Kidney capillary endothelial cell (primary cell): ENCODE measurements around the gene DOC2A.

Source experiments
- DNase-seq: peaks from one replicate; pipeline ENCODE4 v3.0.0-alpha.2; 2018; ENCODE audit warnings: low spot score

DOC2A gene

GRCh38 chr16:30005341-30006094 lies 5.3 kb downstream of the DOC2A start:
- peak; percentile 48 for DNase-seq

- no peak for DNase-seq
Measured at GRCh38 chr16:30004811-30005242, 6.0 kb downstream of the DOC2A start.

- DNase-seq, result no peak
Measured at GRCh38 chr16:30004424-30004776, 6.4 kb downstream of the DOC2A start.

GRCh38 chr16:30003670-30004423 lies 7.0 kb downstream of the DOC2A start:
- no peak for DNase-seq

- DNase-seq, result no peak
Measured at GRCh38 chr16:30002614-30003346, 8.0 kb downstream of the DOC2A start.

- no peak for DNase-seq
Measured at GRCh38 chr16:30000735-30001631, 9.8 kb downstream of the DOC2A start.

- no peak for DNase-seq
Measured at GRCh38 chr16:29999605-30000004, 11.2 kb downstream of the DOC2A start.

GRCh38 chr16:29996766-29997250 lies 14.0 kb downstream of the DOC2A start:
- DNase-seq, result no peak

GRCh38 chr16:29995911-29996765 lies 14.7 kb downstream of the DOC2A start, which contains the start of gene INO80E:
INO80E (plus strand) TSS chr16:29996241; CDS start chr16:29996311, 70 bp downstream.
- DNase-seq, result peak; percentile 93

- DNase-seq, result peak; percentile 69
Measured at GRCh38 chr16:29995324-29995910, 15.4 kb downstream of the DOC2A start, which contains the start of gene HIRIP3. HIRIP3 (minus strand) TSS chr16:29995617; CDS start chr16:29995605, 12 bp downstream.

- peak; percentile 42 for DNase-seq
Measured at GRCh38 chr16:29994600-29995323, 16.1 kb downstream of the DOC2A start.

GRCh38 chr16:29993903-29994599 lies 16.8 kb downstream of the DOC2A start:
- DNase-seq, result no peak

GRCh38 chr16:29993191-29993902 lies 17.5 kb downstream of the DOC2A start:
- no peak for DNase-seq

GRCh38 chr16:29992344-29992967 lies 18.4 kb downstream of the DOC2A start:
- DNase-seq, result no peak

GRCh38 chr16:29991571-29991904 lies 19.3 kb downstream of the DOC2A start:
- no peak for DNase-seq

- DNase-seq, result no peak
Measured at GRCh38 chr16:29990883-29991570, 19.8 kb downstream of the DOC2A start.

GRCh38 chr16:29990034-29990433 lies 20.8 kb downstream of the DOC2A start:
- DNase-seq, result no peak
